ENCODE results near the gene DUOX2. TPM values are rescaled to one million over a fixed set of nuclear protein-coding genes. Genes with fewer than 3 reads are reported as not detected.

DUOX2 gene
- total RNA-seq, 1 donor from 2014 or later, result not detected

GRCh38 chr15:45147606-45148005 is 33.6 kb upstream of the DUOX2 start:
- H3K4me3 ChIP-seq (ENCODE audit: low read depth, low read length), result no peak overlapping the region
- DNase-seq (ENCODE audit: low read depth), result no peak
- TF ChIP-seq CTCF (conservative IDR thresholded peaks at IDR 0.05; ENCODE audit: low read depth, low read length), result no peak

GRCh38 chr15:45146405-45146804 is 32.4 kb upstream of the DUOX2 start:
- no peak overlapping the region for H3K4me3 ChIP-seq (ENCODE audit: low read depth, low read length)
- DNase-seq (ENCODE audit: low read depth), result no peak
- no peak for TF ChIP-seq CTCF (conservative IDR thresholded peaks at IDR 0.05; ENCODE audit: low read depth, low read length)

GRCh38 chr15:45144775-45145174 is 30.8 kb upstream of the DUOX2 start:
- DNase-seq (ENCODE audit: low read depth), result no peak
- no peak overlapping the region for H3K4me3 ChIP-seq (ENCODE audit: low read depth, low read length)
- no peak for TF ChIP-seq CTCF (conservative IDR thresholded peaks at IDR 0.05; ENCODE audit: low read depth, low read length)

- TF ChIP-seq CTCF (conservative IDR thresholded peaks at IDR 0.05; ENCODE audit: low read depth, low read length), result no peak
- no peak overlapping the region for H3K4me3 ChIP-seq (ENCODE audit: low read depth, low read length)
- no peak for DNase-seq (ENCODE audit: low read depth)
These were observed 30.0 kb upstream of the DUOX2 start for GRCh38 chr15:45143946-45144345.

- H3K4me3 ChIP-seq (ENCODE audit: low read depth, low read length), result no peak overlapping the region
- no peak for DNase-seq (ENCODE audit: low read depth)
- TF ChIP-seq CTCF (conservative IDR thresholded peaks at IDR 0.05; ENCODE audit: low read depth, low read length), result no peak
These were observed 29.1 kb upstream of the DUOX2 start for GRCh38 chr15:45143056-45143455.

GRCh38 chr15:45141386-45141785 is 27.4 kb upstream of the DUOX2 start:
- H3K4me3 ChIP-seq (ENCODE audit: low read depth, low read length), result no peak overlapping the region
- TF ChIP-seq CTCF (conservative IDR thresholded peaks at IDR 0.05; ENCODE audit: low read depth, low read length), result no peak
- no peak for DNase-seq (ENCODE audit: low read depth)

- H3K4me3 ChIP-seq (ENCODE audit: low read depth, low read length), result no peak overlapping the region
- no peak for DNase-seq (ENCODE audit: low read depth)
- TF ChIP-seq CTCF (conservative IDR thresholded peaks at IDR 0.05; ENCODE audit: low read depth, low read length), result no peak
These were observed 26.7 kb upstream of the DUOX2 start for GRCh38 chr15:45140557-45141250.
